Activated CD4-positive, alpha-beta memory T cell treated with anti-CD3 and anti-CD28 coated beads for 36 hours (primary cell): Measurements from ENCODE around the gene GLYR1. TPM values are rescaled to one million over a fixed set of nuclear protein-coding genes. Genes with fewer than 3 reads are reported as not detected.

ENCODE experiments used
- CTCF ChIA-PET: fragments of 350-600 bp; sonication (Branson Sonifier 250); formaldehyde crosslinking; loops from one replicate; lab custom pipeline; 2021; ENCODE audit warnings: antibody characterized with exemption, inconsistent platforms; lab: Charles Lee
- POLR2A ChIA-PET: fragments of 350-600 bp; sonication (Branson Sonifier 250); formaldehyde crosslinking; loops from one replicate; lab custom pipeline; 2021; ENCODE audit warnings: antibody characterized with exemption; lab: Charles Lee
- DNase-seq: peaks from one replicate; pipeline ENCODE4 v3.0.0-alpha.2; 2020
- H3K27ac Mint-ChIP-seq: one replicate; pipeline ENCODE4 v1.8.0; 2021; ENCODE audit warnings: mixed read lengths
- H3K27me3 Mint-ChIP-seq: one replicate; pipeline ENCODE4 v1.8.0; 2021; ENCODE audit warnings: mixed read lengths
- H3K36me3 Mint-ChIP-seq: one replicate; pipeline ENCODE4 v1.8.0; 2021; ENCODE audit warnings: mixed read lengths
- H3K4me1 Mint-ChIP-seq: one replicate; pipeline ENCODE4 v1.8.0; 2021; ENCODE audit warnings: low read depth, mixed read lengths
- H3K4me3 Mint-ChIP-seq: one replicate; pipeline ENCODE4 v1.8.0; 2021; ENCODE audit warnings: mild to moderate bottlenecking, mixed read lengths
- H3K9me3 Mint-ChIP-seq: one replicate; pipeline ENCODE4 v1.8.0; 2021; ENCODE audit warnings: mixed read lengths
- intact Hi-C: fragments of 100-400 bp; cut with micrococcal nuclease; formaldehyde crosslinking; loops from one replicate; pipeline ENCODE4 v1.15.1; 2023
- total RNA-seq, 2 experiments: library from RNA; stranded (reverse); gene quantifications; one replicate each; pipeline ENCODE4 v1.2.3, GENCODE V29; 2021

The GLYR1 gene
- total RNA-seq, 2 experiments from 2014 or later: 71.6 to 73.3 TPM

DNA sequence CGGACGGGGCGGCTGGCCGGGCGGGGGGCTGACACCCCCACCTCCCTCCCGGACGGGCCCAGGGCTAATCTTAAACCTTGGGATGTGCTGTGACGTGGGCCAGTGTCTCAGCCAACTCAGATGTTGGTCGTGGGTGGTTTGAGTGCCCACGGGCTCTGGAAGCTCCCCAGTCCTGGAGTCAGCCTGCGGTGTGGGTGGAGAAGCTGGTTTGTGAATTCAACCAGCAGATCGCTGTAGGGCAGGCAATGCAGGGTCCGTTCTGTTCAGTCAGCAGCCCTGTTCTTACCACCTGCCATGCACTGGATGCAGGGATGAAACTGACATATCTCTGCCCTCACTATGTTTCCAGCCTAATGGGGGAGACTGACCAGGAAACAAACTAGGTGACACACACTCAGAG is 72.1 kb downstream of the GLYR1 start:
- H3K4me3 Mint-ChIP-seq: no peak overlapping the region

DNA sequence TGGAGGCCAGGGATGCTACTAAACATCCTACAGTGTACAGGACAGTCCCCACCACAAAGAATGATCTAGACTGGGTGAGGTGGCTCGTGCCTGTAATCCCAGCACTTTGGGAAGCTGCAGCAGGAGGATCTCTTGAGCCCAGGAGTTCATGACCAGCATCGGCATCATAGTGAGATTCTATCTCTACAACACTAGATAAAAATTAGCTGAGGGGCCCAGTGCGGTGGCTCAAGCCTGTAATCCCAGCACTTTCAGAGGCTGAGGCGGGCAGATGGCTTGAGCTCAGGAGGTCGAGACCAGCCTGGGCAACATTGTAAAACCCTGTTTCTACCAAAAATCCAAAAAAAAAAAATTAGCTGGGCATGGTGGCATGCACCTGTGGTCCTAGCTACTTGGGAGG is 74.7 kb downstream of the GLYR1 start:
- intact Hi-C loops: no loop called here
- no peaks in the 10 kb centered on the region for H3K36me3 Mint-ChIP-seq
- H3K4me1 Mint-ChIP-seq: peaks cover 17% of the 10 kb centered on the region
- no peak overlapping the region for H3K27ac Mint-ChIP-seq
- no peaks in the 10 kb centered on the region for H3K27me3 Mint-ChIP-seq
- no peak overlapping the region for H3K4me3 Mint-ChIP-seq
- H3K9me3 Mint-ChIP-seq: no peaks in the 10 kb centered on the region
- CTCF ChIA-PET: interaction anchor here (0.7 kb wide), 1 partner anchor 184 kb away, joined by 3 read pairs; no protein-coding TSS in a partner anchor
- no peak for DNase-seq
- POLR2A ChIA-PET: no interaction called here

More for the DNA sequence above, 72.1 kb downstream of the GLYR1 start:
- CTCF ChIA-PET: no interaction called here
- DNase-seq: no peak
- Mint-ChIP-seq H3K4me1 (no peaks in the 10 kb centered on the region), H3K27ac (no peak overlapping the region), H3K9me3 (no peaks in the 10 kb centered on the region), H3K27me3 (no peaks in the 10 kb centered on the region), H3K36me3 (no peaks in the 10 kb centered on the region)
- intact Hi-C loops: no loop called here
- POLR2A ChIA-PET: no interaction called here

DNA sequence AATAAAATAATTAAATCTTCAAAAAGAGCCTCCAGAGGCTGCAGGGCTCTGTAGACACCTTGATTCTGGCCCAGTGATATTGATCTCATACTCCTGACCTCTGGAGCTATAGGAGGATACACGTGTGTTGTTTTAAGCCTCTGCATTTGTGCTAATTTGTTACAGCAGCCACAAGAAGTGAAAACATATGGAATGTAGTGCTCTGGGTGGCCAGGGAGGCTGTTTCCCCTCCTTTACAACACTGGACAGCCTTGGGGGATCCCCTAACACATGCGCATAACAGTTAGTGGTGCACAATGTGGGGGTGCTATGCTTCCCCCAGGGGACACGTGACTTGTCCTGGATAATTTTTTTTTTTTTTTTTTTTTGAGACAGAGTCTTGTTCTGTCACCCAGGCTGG is 75.4 kb downstream of the GLYR1 start:
- DNase-seq: no peak
- Mint-ChIP-seq H3K4me1 (peaks cover 19% of the 10 kb centered on the region), H3K4me3 (no peak overlapping the region), H3K27ac (no peak overlapping the region), H3K27me3 (no peaks in the 10 kb centered on the region), H3K36me3 (no peaks in the 10 kb centered on the region), H3K9me3 (no peaks in the 10 kb centered on the region)
- ChIA-PET POLR2A (no interaction called here), CTCF (no interaction called here)
- intact Hi-C loops: no loop called here

DNA sequence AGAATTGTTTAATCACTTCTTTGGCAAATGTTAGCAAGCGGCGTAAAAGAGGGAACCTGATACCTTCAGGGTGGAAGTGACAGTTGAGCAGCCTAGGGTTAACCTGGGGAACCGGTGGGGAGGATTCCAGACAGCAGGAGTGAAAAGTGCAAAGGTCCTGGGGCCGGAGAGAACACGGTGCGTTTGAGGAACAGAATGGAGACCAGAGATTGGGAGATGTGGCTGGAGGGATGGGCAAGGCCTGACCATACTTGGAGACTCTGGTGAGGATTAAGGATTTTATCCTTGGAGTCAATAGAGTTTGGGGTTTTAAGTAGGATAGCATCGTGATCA is 77.8 kb downstream of the GLYR1 start:
- no peak for DNase-seq
- Mint-ChIP-seq H3K36me3 (no peaks in the 10 kb centered on the region), H3K4me1 (peaks cover 31% of the 10 kb centered on the region), H3K9me3 (no peaks in the 10 kb centered on the region), H3K27ac (peak overlapping the region; percentile 28), H3K27me3 (no peaks in the 10 kb centered on the region), H3K4me3 (peak overlapping the region; percentile 90)
- ChIA-PET POLR2A (interaction anchor here (1.4 to 1.8 kb wide), 3 partner anchors 34 to 264 kb away, joined by 3 to 9 read pairs (median 3); partner anchors contain the start of genes ANKS3, DNAAF8 and ROGDI), CTCF (no interaction called here)
- intact Hi-C loops: loop anchor here (5.0 kb wide), 1 partner anchor 328 kb away; the partner anchor contains the start of gene EEF2KMT

DNA sequence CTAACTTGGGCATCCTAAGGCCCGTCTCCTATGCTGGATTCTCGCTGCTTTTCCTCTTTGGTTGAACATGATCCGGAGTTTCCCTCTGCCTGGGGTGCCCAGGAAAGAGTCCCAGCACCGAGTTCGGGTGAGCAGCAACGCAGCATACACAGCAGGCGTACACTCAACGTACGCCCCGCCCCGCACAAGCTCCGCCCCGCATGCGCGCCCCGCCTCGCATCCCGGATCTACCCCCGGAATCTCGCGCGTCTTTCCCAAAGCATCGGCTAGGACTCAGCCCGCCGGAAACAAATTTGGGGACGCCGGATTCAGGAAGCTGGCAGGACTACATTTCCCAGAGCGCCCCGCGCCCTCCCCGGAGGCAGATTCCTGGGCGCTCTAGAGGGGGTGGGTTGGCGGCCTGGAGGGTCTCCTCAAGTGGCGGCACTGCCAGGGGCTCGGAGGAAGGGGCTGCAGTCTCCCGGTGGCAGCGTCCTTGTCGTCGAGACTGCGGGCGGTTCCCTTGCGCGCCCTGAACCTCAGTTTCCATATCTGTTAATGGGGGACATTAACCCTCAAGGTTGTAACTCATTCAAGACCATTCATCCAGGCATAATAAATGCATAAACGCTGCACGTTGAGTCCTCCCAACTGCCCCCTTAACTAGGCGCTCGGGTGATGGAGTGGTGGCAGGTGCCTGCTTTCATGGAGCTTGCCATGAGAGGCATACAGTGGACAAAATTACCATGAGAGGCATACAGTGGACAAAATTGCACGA is 78.4 kb downstream of the GLYR1 start:
- peak; percentile 94 for DNase-seq
- Mint-ChIP-seq H3K4me3 (peak overlapping the region; percentile 90), H3K9me3 (no peaks in the 10 kb centered on the region), H3K27me3 (no peaks in the 10 kb centered on the region), H3K27ac (peak overlapping the region; percentile 93), H3K36me3 (no peaks in the 10 kb centered on the region), H3K4me1 (peaks cover 35% of the 10 kb centered on the region)
- ChIA-PET CTCF (interaction anchor here (1.0 to 2.7 kb wide), 3 partner anchors 34 to 187 kb away, joined by 3 to 10 read pairs (median 4); partner anchors contain the start of genes ANKS3, DNAAF8 and MGRN1), POLR2A (interaction anchor here (0.7 to 1.8 kb wide), 4 partner anchors 34 to 265 kb away, joined by 3 to 9 read pairs (median 4); partner anchors contain the start of genes ANKS3, DNAAF8, NAGPA and ROGDI)
- intact Hi-C loops: loop anchor here (1.0 to 5.0 kb wide), 5 partner anchors 34 to 417 kb away; partner anchors contain the start of genes ANKS3, DNAAF8, EEF2KMT and GLYR1

DNA sequence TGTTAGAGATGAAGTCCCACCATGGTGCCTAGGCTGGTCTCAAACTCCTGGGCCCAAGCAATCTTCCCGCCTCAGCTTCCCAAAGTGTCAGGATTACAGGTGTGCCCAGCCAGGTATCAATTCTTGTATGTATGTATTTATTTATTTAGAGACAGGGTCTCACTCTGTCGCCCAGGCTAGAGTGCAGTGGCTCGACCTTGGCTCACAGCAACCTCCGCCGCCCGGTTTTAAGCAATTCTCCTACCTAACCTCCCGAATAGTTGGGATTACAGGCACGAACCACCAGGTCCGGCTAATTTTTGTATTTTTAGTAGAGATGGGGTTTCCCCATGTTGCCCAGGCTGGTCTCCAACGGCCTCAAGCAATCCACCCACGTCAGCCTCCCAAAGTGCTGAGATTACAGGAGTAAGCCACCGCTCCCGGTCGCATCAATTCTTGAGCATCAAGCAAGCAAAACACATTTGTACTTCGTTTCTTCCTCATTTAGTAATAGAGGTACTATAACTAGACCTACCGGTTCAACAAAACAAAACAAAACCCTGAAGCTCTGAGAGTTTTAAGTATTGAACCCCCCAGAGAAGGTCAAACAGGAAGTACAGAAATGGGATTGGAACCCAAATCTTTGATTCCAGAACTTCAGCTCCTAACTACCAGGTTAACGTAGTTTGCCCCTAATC is 79.1 kb downstream of the GLYR1 start:
- H3K9me3 Mint-ChIP-seq: no peaks in the 10 kb centered on the region
- H3K27me3 Mint-ChIP-seq: no peaks in the 10 kb centered on the region
- DNase-seq: peak; percentile 61
- intact Hi-C loops: loop anchor here (1.0 to 5.0 kb wide), 7 partner anchors 34 to 417 kb away; partner anchors contain the start of genes ANKS3, DNAAF8, EEF2KMT and GLYR1
- ChIA-PET POLR2A (interaction anchor here (0.7 to 1.8 kb wide), 4 partner anchors 33 to 266 kb away, joined by 3 to 9 read pairs (median 4); partner anchors contain the start of genes ANKS3, DNAAF8, NAGPA and ROGDI), CTCF (interaction anchor here (1.0 to 2.7 kb wide), 3 partner anchors 34 to 188 kb away, joined by 3 to 10 read pairs (median 4); partner anchors contain the start of genes ANKS3, DNAAF8 and MGRN1)
- no peaks in the 10 kb centered on the region for H3K36me3 Mint-ChIP-seq
- H3K27ac Mint-ChIP-seq: peak overlapping the region; percentile 93
- peak overlapping the region; percentile 90 for H3K4me3 Mint-ChIP-seq
- H3K4me1 Mint-ChIP-seq: peaks cover 35% of the 10 kb centered on the region

DNA sequence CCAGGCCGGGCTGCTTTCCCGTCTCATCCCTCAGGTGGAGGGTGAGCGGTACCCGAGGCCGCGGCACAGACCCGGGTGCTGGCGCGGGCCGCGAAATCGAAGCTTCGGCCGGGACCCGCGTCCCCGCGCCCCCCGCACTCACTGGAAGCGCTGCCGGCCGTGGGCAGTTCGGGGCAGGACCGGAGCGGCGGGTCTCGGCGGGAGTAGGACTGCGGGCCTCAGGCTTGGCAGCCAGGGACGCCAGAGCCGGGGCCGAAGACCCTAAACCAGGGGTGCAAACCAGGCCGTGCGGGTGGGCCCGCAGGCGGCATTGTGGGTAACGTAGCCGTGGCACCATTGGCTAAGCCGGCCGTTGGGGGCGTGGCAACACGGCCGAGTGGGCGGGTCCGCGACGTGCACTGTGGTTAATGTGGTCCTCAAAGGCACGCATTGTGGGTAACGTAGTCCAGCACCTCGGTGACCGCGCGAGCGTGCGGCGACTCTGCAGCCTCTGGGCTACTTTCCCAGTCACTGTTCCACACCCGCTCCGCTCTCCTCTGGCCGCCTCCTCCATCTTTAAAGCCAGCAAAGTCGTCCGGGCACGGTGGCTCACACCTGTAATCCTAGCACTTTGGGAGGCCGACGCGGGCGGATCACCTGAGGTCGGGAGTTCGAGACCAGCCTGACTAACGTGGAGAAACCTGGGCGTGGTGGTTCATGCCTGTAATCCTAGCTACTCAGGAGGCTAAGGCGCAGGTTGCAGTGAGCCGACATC is 80.0 kb downstream of the GLYR1 start, which contains the start of gene ZNF500:
Gene ZNF500, minus strand, starts transcription at position 288 of the 754 bp plus-strand sequence. CDS start 1,184 bp downstream, outside the sequence.
- H3K27ac Mint-ChIP-seq: peak within 1 kb of the TSS; percentile 93
- H3K4me3 Mint-ChIP-seq: peak within 1 kb of the TSS; percentile 90
- H3K4me1 Mint-ChIP-seq: peaks cover 35% of the 10 kb centered on the region
- peaks cover 2% of the 10 kb centered on the region for H3K36me3 Mint-ChIP-seq
- H3K9me3 Mint-ChIP-seq: no peaks in the 10 kb centered on the region
- DNase-seq: peak; percentile 98
- intact Hi-C loops: loop anchor here (2.0 to 5.0 kb wide), 3 partner anchors 74 to 330 kb away; partner anchors contain the start of genes EEF2KMT, MGRN1 and NUDT16L1
- POLR2A ChIA-PET: interaction anchor here (0.5 to 1.8 kb wide), 4 partner anchors 32 to 228 kb away, joined by 3 to 9 read pairs (median 4); partner anchors contain the start of genes ANKS3, CDIP1 and DNAAF8
- CTCF ChIA-PET: interaction anchor here (0.6 to 2.7 kb wide), 2 partner anchors 33 to 50 kb away, joined by 3 to 10 read pairs; partner anchors contain the start of genes ANKS3 and DNAAF8
- H3K27me3 Mint-ChIP-seq: no peaks in the 10 kb centered on the region

DNA sequence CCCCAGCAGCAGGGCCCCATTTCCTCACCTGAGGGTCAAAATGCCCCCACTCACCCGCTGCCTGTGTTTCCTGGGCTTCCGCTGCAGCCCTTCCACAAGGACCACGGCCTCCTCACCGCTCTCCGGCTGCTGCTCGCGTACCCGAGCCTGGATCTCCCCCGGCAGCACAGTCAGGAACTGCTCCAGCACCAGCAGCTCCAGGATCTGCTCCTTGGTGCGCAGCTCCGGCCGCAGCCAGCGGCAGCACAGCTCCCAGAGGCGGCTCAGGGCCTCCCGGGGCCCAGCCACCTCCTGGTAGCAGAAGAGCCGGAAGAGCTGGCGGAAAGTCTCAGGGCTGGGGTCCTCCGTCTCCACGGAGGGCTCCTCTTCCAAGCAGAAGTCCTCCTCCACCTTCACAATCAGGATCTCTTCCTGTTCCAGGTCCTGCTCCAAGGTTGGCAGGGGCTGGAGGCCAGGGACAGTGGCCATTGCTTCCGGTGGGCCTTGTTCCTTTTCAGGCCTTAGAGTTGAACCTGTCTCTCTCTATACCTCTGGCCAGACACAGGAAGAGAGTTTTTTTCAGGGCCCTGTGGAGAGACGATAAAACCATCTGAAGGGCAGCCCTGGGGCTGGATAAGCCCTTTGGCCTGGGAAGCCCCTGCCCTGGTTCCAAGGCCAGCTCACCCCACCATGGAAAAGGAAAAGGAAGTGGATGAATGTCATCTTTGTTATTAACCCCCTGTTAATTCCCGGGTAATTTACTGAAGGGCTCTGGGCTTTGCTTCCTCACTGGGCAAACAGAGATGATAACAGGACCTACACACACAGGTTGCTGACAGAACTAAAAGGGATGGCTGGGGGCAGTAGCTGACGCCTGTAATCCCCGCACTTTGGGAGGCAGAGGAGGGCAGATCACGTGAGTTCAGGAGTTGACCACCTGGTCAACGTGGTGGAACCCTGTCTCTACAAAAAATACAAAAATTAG is 81.3 kb downstream of the GLYR1 start:
- Mint-ChIP-seq H3K4me1 (peaks cover 36% of the 10 kb centered on the region), H3K4me3 (peak overlapping the region; percentile 78), H3K9me3 (no peaks in the 10 kb centered on the region), H3K36me3 (peaks cover 6% of the 10 kb centered on the region), H3K27me3 (no peaks in the 10 kb centered on the region), H3K27ac (peak overlapping the region; percentile 77)
- ChIA-PET POLR2A (interaction anchor here (0.5 to 1.0 kb wide), 2 partner anchors 40 to 227 kb away, joined by 3 read pairs; partner anchors contain the start of gene CDIP1), CTCF (interaction anchor here (2.7 kb wide), 1 partner anchor 31 kb away, joined by 10 read pairs; the partner anchor contains the start of genes ANKS3 and DNAAF8)
- DNase-seq: no peak
- intact Hi-C loops: loop anchor here (2.0 to 5.0 kb wide), 3 partner anchors 73 to 332 kb away; partner anchors contain the start of genes EEF2KMT, MGRN1 and NUDT16L1

DNA sequence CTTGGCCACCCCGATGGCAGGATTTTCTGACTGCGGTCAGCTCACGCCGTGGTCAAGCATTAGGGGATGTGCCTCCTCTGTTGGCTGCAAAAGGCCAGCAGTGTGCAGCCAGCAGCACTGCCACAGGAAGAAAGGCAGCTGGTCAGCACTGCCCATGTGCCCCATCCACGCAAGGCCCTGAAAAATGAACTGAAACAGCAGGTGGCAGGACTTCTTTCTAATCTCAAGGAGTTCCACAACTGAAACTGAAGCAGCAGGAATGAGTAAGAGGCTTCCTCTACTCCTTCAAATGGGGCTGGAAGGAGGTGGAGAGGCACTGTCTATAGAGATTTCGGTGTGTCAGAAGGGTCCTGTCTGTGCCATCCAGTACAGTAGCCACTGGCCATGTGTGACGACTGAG is 83.3 kb downstream of the GLYR1 start:
- CTCF ChIA-PET: no interaction called here
- no peaks in the 10 kb centered on the region for H3K27me3 Mint-ChIP-seq
- no peak overlapping the region for H3K4me3 Mint-ChIP-seq
- POLR2A ChIA-PET: no interaction called here
- DNase-seq: no peak
- H3K27ac Mint-ChIP-seq: no peak overlapping the region
- peaks cover 31% of the 10 kb centered on the region for H3K4me1 Mint-ChIP-seq
- H3K9me3 Mint-ChIP-seq: no peaks in the 10 kb centered on the region
- H3K36me3 Mint-ChIP-seq: peaks cover 20% of the 10 kb centered on the region
- intact Hi-C loops: no loop called here

DNA sequence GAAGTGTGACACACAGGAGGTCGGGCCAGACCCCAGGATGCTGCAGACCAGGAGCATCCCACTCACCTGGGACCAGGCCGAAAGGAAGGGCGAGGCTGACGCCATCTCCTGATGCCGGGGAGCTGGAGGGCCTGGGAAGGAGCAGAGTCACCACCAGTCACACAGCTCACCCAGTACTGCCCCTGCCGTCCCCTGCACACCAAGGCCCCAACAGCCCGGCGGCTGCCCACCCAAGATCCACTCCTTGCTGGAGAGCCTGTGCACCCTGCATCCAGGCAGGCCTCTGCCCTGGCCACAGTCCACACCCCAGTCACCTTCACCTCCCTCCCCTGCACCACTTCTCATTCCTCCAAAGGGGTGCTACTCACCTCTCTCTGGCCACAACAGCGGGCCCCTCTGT is 84.9 kb downstream of the GLYR1 start:
- H3K27ac Mint-ChIP-seq: no peak overlapping the region
- intact Hi-C loops: no loop called here
- H3K36me3 Mint-ChIP-seq: peaks cover 26% of the 10 kb centered on the region
- no peaks in the 10 kb centered on the region for H3K27me3 Mint-ChIP-seq
- ChIA-PET POLR2A (no interaction called here), CTCF (no interaction called here)
- peaks cover 21% of the 10 kb centered on the region for H3K4me1 Mint-ChIP-seq
- H3K4me3 Mint-ChIP-seq: no peak overlapping the region
- DNase-seq: no peak
- no peaks in the 10 kb centered on the region for H3K9me3 Mint-ChIP-seq
